LNCaP clone FGC (cell line): ENCODE measurements around the gene UQCR10.
A peak's percentile ranks its signal among the peaks of the same experiment; 100 is the strongest.

Source experiments
- DNase-seq: peaks from one replicate; pipeline ENCODE4 v3.0.0-alpha.2; 2011; ENCODE audit warnings: low read depth
- H3K4me3 ChIP-seq: 2 replicates; pipeline ENCODE4 v1.5.1; 2011; ENCODE audit warnings: mild to moderate bottlenecking, low read depth, low read length, control low read depth
- TF ChIP-seq, protein P1 (sequence below): IDR thresholded peaks from 2 replicates; pipeline ENCODE4 v1.5.1; 2012; ENCODE audit warnings: mild to moderate bottlenecking; ENCODE audit not compliant: control insufficient read depth, insufficient read depth; ENCODE audit errors: extremely low read depth

UQCR10 gene

DNA sequence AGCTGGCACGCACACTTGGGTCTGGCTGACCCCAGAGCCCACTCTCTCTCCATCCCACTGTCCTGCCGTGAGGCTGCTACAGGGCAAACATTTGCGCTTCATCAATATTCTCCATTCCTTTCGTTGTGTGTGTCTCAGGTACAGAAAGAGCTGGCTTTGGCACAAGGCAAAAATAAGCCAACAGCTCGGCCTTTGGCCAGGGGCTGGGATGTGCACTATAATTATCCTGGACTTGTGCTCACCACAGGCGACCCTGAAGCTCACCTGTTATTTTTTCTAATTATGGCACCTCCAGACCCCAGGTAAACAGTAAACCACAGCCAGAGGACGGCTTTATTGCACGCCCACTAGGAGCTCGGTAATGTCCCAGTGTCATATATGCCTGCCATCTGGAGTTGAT lies 11.3 kb upstream of the UQCR10 start:
- TF ChIP-seq, protein P1, sequence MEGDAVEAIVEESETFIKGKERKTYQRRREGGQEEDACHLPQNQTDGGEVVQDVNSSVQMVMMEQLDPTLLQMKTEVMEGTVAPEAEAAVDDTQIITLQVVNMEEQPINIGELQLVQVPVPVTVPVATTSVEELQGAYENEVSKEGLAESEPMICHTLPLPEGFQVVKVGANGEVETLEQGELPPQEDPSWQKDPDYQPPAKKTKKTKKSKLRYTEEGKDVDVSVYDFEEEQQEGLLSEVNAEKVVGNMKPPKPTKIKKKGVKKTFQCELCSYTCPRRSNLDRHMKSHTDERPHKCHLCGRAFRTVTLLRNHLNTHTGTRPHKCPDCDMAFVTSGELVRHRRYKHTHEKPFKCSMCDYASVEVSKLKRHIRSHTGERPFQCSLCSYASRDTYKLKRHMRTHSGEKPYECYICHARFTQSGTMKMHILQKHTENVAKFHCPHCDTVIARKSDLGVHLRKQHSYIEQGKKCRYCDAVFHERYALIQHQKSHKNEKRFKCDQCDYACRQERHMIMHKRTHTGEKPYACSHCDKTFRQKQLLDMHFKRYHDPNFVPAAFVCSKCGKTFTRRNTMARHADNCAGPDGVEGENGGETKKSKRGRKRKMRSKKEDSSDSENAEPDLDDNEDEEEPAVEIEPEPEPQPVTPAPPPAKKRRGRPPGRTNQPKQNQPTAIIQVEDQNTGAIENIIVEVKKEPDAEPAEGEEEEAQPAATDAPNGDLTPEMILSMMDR, result no peak
- no peak overlapping the region for H3K4me3 ChIP-seq
- no peak for DNase-seq

DNA sequence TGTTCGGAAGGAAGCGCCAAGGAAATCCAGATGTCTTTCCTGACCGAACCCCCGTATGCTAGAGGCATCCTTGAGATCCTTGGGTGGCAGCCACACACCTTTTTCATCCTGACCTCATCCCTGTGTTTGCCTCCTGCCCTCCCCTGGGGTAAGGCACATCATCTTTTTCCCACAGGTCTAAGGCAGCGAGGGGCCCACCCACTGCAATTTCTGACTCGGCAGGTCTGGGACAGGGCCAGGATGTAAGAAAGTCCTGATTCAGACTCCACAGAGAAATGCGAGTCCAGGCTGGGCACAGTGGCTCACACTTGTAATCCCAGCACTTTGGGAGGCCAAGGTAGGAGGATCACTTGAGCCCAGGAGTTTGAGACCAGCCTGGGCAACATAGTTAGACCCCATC lies 10.8 kb upstream of the UQCR10 start:
- DNase-seq, result no peak
- TF ChIP-seq, protein P1, result no peak

DNA sequence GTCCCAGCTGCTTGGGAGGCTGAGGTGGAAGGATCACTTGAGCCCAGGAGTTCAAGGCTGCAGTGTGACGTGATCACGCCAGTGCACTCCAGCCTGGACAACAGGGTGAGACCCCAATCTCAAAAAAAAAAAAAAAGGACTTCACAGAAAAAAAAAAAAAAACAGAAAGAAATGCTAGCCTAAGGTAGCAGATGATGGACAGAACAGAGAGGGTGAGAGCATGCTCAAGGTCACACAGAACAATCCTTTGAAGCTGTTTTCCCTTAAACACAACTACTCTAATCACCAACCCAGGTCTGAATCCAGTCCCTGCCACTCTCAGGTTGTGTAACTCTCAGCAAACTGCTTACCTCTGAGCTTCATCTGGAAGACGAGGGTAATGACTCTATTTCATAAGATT lies 10.1 kb upstream of the UQCR10 start:
- H3K4me3 ChIP-seq, result no peak overlapping the region
- TF ChIP-seq, protein P1, result no peak
- DNase-seq, result no peak

More for the DNA sequence above, 10.8 kb upstream of the UQCR10 start:
- H3K4me3 ChIP-seq, result no peak overlapping the region

DNA sequence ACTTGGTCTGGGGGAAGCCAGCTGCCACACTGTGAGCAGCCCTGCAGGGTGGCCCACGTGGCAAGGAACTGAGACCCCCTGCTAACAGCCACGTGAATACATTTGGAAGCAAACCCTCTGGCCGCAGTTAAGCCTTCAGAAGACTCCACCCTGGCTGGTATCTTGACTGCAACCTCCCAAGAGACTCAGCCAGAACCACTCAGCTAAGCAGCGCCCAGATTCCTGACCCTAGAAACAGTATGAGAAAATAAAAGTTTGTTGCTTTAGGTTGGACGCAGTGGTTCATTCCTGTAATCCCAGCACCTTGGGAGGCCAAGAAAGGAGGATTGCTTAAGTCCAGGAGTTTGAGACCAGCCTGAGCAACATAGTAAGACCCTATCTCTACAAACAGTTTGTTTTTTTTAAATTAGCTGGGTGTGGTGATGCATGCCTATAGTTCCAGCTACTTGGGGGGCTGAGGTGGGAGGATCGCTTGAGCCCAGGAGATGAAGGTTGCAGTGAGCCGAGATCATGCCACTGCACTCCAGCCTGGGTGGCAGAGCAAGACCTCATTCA lies 9.0 kb upstream of the UQCR10 start:
- no peak for DNase-seq
- TF ChIP-seq, protein P1, result no peak
- no peak overlapping the region for H3K4me3 ChIP-seq

DNA sequence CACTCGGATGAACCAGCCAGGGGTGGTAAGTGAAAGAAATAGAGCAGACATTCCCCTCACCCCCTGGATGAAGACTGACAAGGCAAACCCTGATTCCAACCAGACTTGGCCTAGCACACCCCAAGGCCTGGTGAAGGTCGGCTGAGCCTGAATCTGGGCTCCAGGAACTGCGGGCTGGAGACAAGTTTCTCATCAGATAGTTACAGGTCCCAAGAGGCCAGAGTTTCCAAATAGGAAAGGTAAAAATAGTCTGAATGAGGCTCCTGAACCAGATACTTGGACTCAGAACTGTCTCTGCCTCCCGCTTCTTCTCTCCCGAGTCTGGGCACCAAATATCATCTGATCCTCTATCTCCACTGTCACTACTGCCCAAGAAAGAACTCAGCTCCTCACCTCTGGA lies 8.2 kb upstream of the UQCR10 start:
- TF ChIP-seq, protein P1, result no peak
- no peak for DNase-seq
- H3K4me3 ChIP-seq, result no peak overlapping the region

DNA sequence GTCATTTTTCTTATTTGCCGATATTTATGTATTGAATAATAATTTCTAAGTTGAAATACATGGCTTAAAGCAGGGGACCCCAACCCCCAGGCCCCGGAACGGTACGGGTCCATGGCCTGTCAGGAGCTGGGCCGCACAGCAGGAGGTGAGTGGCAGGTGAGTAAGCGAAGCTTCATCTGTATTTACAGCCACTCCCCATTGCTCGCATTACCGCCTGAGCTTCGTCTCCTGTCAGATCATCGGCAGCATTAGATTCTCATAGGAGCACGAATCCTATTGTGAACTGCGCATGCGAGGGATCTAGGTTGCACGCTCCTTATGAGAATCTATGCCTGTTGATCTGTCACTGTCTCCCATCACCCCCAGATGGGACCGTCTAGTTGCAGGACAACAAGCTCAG lies 4.9 kb upstream of the UQCR10 start:
- no peak for DNase-seq
- TF ChIP-seq, protein P1, result no peak
- H3K4me3 ChIP-seq, result no peak overlapping the region

DNA sequence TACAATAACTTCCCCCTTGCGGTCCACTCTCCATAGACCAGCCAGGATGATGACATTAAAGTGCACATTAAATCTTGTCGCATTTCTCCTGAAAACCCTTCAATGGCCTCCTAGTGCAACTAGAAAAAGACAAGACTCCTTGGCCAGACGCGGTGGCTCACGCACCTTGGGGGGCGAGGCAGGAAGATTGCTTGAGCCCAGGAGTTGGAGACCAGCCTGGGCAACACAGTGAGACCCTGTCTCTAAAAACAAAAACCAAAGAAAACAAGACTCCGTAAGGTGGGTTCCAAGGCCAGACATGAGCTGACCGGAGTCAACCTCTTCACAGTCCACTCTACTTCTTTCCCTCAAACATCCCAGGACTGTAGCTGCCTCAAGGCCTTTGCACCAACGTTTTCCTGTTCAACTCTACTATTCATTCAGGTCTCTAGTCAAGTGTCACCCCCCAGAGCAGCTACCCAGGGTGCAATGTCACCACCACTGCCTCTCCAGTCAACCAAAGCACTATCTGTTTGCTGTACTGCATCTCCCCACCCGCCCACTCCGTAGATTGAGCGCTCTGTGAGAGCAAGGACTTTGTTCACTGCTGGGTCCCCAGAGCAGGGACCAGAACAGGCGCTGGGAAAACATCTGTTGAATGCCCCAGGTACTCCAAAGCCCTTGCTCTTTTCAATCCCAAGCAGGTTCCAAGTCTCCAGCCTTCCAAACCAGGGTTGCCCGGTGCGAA lies 1.1 kb upstream of the UQCR10 start:
- no peak for DNase-seq
- TF ChIP-seq, protein P1, result no peak
- peak overlapping the region; percentile 85 for H3K4me3 ChIP-seq
